OCI-LY1 (cell line): ENCODE data around the gene NUP214.

Source experiments
- H2AFZ ChIP-seq: fragments of 200-600 bp; sonication (generic), shearing (Covaris generic); 2 replicates; pipeline ENCODE4 v1.6.0; 2014; ENCODE audit warnings: antibody characterized with exemption, mild to moderate bottlenecking, low read length
- H3F3A ChIP-seq: fragments of 200-600 bp; sonication (generic), shearing (Covaris generic); 2 replicates; pipeline ENCODE4 v1.6.0; 2014; ENCODE audit warnings: mild to moderate bottlenecking, antibody characterized with exemption, low read length, moderate library complexity; ENCODE audit not compliant: insufficient read depth
- H3K27ac ChIP-seq: fragments of 200-600 bp; sonication (generic); 2 replicates; pipeline ENCODE4 v1.5.1; 2014; ENCODE audit warnings: low read length, mixed run types, mild to moderate bottlenecking, low read depth; ENCODE audit not compliant: poor library complexity, severe bottlenecking
- H3K27me3 ChIP-seq: fragments of 200-600 bp; sonication (generic); 2 replicates; pipeline ENCODE4 v1.6.0; 2014; ENCODE audit warnings: antibody characterized with exemption, mild to moderate bottlenecking, low read length, moderate library complexity; ENCODE audit not compliant: insufficient read depth
- H3K36me3 ChIP-seq: fragments of 200-600 bp; sonication (generic); 2 replicates; pipeline ENCODE4 v1.6.1; 2014; ENCODE audit warnings: mild to moderate bottlenecking, antibody characterized with exemption, low read length, moderate library complexity, mixed read lengths; ENCODE audit not compliant: insufficient read depth
- H3K4me1 ChIP-seq: fragments of 200-600 bp; sonication (generic); 2 replicates; pipeline ENCODE4 v1.5.1; 2014; ENCODE audit warnings: mild to moderate bottlenecking, low read length, moderate library complexity; ENCODE audit not compliant: insufficient read depth, severe bottlenecking
- H3K4me2 ChIP-seq: fragments of 200-600 bp; sonication (generic), shearing (Covaris generic); 2 replicates; pipeline ENCODE4 v1.6.1; 2014; ENCODE audit warnings: low read length
- H3K4me3 ChIP-seq: fragments of 200-600 bp; sonication (generic); 2 replicates; pipeline ENCODE4 v1.5.1; 2014; ENCODE audit warnings: low read length, low read depth, mild to moderate bottlenecking, mixed read lengths; ENCODE audit not compliant: poor library complexity, severe bottlenecking
- H3K79me2 ChIP-seq: fragments of 200-600 bp; shearing (Covaris generic); 2 replicates; pipeline ENCODE4 v1.6.1; 2016; ENCODE audit warnings: mixed run types, low read length, mixed read lengths; ENCODE audit not compliant: insufficient read depth
- H3K9ac ChIP-seq: fragments of 200-600 bp; sonication (generic), shearing (Covaris generic); 2 replicates; pipeline ENCODE4 v1.6.1; 2014; ENCODE audit warnings: mild to moderate bottlenecking, low read length, mixed read lengths
- H3K9me2 ChIP-seq: fragments of 200-600 bp; sonication (generic), shearing (Covaris generic); 2 replicates; pipeline ENCODE4 v1.6.1; 2014; ENCODE audit warnings: low read depth, mild to moderate bottlenecking, low read length, mixed read lengths
- H3K9me3 ChIP-seq: fragments of 200-600 bp; shearing (Covaris generic); 2 replicates; pipeline ENCODE4 v1.6.1; 2014; ENCODE audit warnings: low read length, mixed read lengths
- H4K20me1 ChIP-seq: fragments of 200-600 bp; sonication (generic), shearing (Covaris generic); 2 replicates; pipeline ENCODE4 v1.6.0; 2016; ENCODE audit warnings: mild to moderate bottlenecking, low read length; ENCODE audit not compliant: insufficient read depth
- EZH2 ChIP-seq: fragments of 200-600 bp; sonication (generic), shearing (Covaris generic); IDR thresholded peaks from 2 replicates; pipeline ENCODE4 v1.8.0; 2017; ENCODE audit warnings: borderline replicate concordance, mixed run types, mild to moderate bottlenecking, antibody characterized with exemption, low read length, moderate library complexity, mixed read lengths
- TF ChIP-seq, protein P1 (sequence below): fragments of 200-600 bp; sonication (generic), shearing (Covaris generic); IDR thresholded peaks from 2 replicates; pipeline ENCODE4 v1.5.1; 2017; ENCODE audit warnings: mild to moderate bottlenecking, antibody characterized with exemption, low read length, moderate library complexity, mixed read lengths

NUP214 gene

DNA sequence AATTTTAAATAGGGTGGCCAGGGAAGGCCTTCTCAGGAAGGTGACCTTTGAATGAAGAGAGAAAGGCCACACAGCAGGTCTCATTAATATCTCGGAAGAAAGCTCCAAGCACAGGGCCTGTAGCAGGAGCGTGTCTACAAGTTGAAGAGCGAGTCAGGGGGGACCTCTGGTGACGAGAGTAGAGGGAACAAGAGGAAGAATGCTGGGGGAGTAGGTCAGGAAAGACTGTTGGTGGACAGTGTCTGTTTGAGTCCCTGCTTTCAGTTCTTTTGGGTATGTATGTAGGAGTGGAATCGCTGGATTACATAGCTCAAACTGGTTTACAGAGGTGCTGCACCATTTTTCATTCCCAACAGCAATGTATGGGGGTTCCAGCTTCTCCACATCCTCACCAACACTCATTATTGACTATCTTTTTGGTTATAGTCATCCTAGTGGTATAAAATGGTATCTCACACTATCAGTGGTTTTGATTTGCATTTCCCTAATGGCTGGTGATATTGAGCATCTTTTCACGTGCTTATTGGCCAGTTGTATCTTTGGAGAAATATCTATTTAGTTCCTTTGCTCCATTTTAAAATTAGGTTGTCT, 55.8 kb downstream of the NUP214 start:
- H3F3A ChIP-seq: no peaks in the 10 kb centered on the region
- H4K20me1 ChIP-seq: no peaks in the 10 kb centered on the region
- H3K4me2 ChIP-seq: no peak overlapping the region
- H3K9ac ChIP-seq: no peak overlapping the region
- H3K27ac ChIP-seq: no peak overlapping the region
- H3K4me1 ChIP-seq: peaks cover 11% of the 10 kb centered on the region
- H3K4me3 ChIP-seq: no peak overlapping the region
- no peaks in the 10 kb centered on the region for H3K9me3 ChIP-seq
- H3K36me3 ChIP-seq: peaks cover 58% of the 10 kb centered on the region
- no peaks in the 10 kb centered on the region for H3K27me3 ChIP-seq
- no peaks in the 10 kb centered on the region for H3K79me2 ChIP-seq
- TF ChIP-seq, protein P1, sequence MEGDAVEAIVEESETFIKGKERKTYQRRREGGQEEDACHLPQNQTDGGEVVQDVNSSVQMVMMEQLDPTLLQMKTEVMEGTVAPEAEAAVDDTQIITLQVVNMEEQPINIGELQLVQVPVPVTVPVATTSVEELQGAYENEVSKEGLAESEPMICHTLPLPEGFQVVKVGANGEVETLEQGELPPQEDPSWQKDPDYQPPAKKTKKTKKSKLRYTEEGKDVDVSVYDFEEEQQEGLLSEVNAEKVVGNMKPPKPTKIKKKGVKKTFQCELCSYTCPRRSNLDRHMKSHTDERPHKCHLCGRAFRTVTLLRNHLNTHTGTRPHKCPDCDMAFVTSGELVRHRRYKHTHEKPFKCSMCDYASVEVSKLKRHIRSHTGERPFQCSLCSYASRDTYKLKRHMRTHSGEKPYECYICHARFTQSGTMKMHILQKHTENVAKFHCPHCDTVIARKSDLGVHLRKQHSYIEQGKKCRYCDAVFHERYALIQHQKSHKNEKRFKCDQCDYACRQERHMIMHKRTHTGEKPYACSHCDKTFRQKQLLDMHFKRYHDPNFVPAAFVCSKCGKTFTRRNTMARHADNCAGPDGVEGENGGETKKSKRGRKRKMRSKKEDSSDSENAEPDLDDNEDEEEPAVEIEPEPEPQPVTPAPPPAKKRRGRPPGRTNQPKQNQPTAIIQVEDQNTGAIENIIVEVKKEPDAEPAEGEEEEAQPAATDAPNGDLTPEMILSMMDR: no peak
- no peak overlapping the region for H2AFZ ChIP-seq
- no peaks in the 10 kb centered on the region for H3K9me2 ChIP-seq

DNA sequence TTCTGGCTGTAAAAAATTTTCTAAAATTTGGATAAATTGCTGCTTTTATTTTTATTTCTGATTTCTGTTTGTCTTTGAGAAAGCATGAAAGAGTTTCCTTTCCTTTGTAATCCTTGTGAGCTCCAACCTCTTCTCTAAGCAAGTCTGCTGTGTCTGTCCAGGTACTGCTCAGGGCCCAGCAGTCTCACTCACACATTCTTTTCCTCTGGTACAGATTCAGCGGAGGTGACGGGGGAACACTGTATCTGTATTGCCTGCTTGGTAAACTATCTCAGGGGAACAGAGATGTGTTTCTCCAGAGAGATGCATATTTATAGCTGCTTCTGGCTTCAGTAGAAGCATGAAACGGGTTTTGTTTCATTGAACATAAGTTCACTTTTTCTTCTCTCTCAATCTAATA, 60.5 kb downstream of the NUP214 start:
- H2AFZ ChIP-seq: no peak overlapping the region
- H3K36me3 ChIP-seq: peaks cover 70% of the 10 kb centered on the region; the same call in 1 of the 2 replicates
- H3K27me3 ChIP-seq: no peaks in the 10 kb centered on the region
- no peaks in the 10 kb centered on the region for H3K4me1 ChIP-seq
- H3K9ac ChIP-seq: no peak overlapping the region
- no peaks in the 10 kb centered on the region for H3K9me2 ChIP-seq
- no peaks in the 10 kb centered on the region for H3K79me2 ChIP-seq
- H3K4me2 ChIP-seq: no peak overlapping the region
- no peaks in the 10 kb centered on the region for H4K20me1 ChIP-seq
- H3K4me3 ChIP-seq: no peak overlapping the region
- H3K9me3 ChIP-seq: no peaks in the 10 kb centered on the region
- no peaks in the 10 kb centered on the region for H3F3A ChIP-seq
- no peak overlapping the region for H3K27ac ChIP-seq
- TF ChIP-seq, protein P1: no peak
- TF ChIP-seq EZH2: no peak

DNA sequence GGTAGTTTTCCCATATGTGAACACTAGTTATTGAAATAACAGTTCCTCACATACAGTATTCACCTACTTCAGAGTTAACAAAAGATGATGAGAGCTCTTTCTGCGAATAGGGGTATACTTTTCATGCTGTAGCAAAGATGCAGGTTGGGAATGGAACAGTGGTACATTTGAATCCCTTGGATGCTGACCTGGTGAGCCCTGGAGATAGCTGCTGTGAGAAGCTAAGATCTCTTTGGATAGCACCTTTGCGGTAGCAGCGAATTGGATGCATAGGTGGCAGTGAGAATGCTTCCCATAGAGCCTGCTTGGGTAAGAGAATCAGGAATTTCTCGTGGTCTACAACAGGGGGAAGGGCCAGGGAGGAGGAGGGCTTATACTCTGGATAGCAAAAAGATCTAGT, 61.2 kb downstream of the NUP214 start:
- no peak overlapping the region for H2AFZ ChIP-seq
- no peak overlapping the region for H3K27ac ChIP-seq
- no peak for TF ChIP-seq EZH2
- TF ChIP-seq, protein P1: no peak
- H3K27me3 ChIP-seq: no peaks in the 10 kb centered on the region
- no peaks in the 10 kb centered on the region for H3K9me2 ChIP-seq
- no peaks in the 10 kb centered on the region for H4K20me1 ChIP-seq
- H3K9me3 ChIP-seq: no peaks in the 10 kb centered on the region
- no peaks in the 10 kb centered on the region for H3K79me2 ChIP-seq
- H3K4me2 ChIP-seq: no peak overlapping the region
- no peaks in the 10 kb centered on the region for H3F3A ChIP-seq
- H3K4me3 ChIP-seq: no peak overlapping the region
- no peak overlapping the region for H3K9ac ChIP-seq
- peaks cover 63% of the 10 kb centered on the region; the same call in 1 of the 2 replicates for H3K36me3 ChIP-seq
- H3K4me1 ChIP-seq: no peaks in the 10 kb centered on the region
